Stomach smooth muscle (tissue), 2 donors: ENCODE results near the gene CREB3.

Experiments
- H3K27ac ChIP-seq: one replicate; pipeline ENCODE4 v1.7.0; 2013; ENCODE audit warnings: mild to moderate bottlenecking, low read length, inconsistent platforms
- H3K27me3 ChIP-seq, 2 donors: one replicate each; pipeline ENCODE4 v1.7.0; 2013; ENCODE audit warnings: low read length in 2 of 2; ENCODE audit not compliant: insufficient read depth in 2 of 2, control insufficient read depth in 1 of 2
- H3K36me3 ChIP-seq, 2 donors: one replicate each; pipeline ENCODE4 v1.7.0; 2013; ENCODE audit warnings: low read length in 2 of 2; ENCODE audit not compliant: control insufficient read depth in 2 of 2, insufficient read depth in 2 of 2
- H3K4me1 ChIP-seq: one replicate; pipeline ENCODE4 v1.7.0; 2013; ENCODE audit warnings: low read length; ENCODE audit not compliant: control insufficient read depth, insufficient read depth
- H3K4me3 ChIP-seq, 2 donors: one replicate each; pipeline ENCODE4 v1.7.0; 2013; ENCODE audit warnings: low read length in 2 of 2
- H3K9ac ChIP-seq, 2 donors: one replicate each; pipeline ENCODE4 v1.7.0; 2013; ENCODE audit warnings: low read length in 2 of 2, mild to moderate bottlenecking in 1 of 2
- H3K9me3 ChIP-seq, 2 donors: one replicate each; pipeline ENCODE4 v1.7.0; 2013; ENCODE audit warnings: low read length in 2 of 2; ENCODE audit not compliant: control insufficient read depth in 2 of 2
- donor health status: healthy.
- donor health status: Pancreatic carcinoma.

Gene CREB3

DNA sequence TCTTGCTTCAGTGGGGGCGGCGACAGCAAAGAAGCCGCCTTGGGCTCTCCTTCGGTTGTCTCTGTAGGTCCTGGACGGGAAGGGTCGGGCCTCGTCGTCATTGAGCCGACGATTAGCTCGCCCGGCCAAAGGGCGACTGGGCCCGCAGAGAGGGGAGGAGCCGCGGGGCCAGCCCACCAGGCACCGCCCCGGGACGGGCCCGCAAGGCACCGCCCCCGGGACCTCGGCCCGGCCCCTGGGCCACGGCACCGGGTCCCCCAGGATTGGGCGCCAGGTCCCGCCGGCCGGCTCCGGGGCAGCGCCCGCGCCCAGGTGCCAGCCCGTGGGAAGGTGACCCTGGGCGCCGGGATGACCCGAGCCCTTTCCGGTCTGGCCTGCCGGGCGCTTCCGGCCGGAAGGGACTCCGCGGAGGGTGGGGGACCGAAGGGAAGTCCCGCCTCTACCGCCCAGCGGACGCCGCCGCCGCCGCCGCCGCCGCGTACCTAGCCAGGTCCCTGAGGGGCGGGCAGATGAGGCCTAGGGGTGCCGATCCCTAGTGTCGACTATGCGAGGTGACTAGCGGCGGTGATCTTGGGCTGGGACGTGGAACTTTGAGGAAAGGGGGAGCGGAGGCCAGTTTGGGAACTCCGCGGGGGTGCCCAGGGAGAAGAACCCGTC is 16.5 kb downstream of the CREB3 start, which contains the start of the genes GBA2 and RGP1:
TSS of gene GBA2 (minus strand) at position 371 of the 657 bp plus-strand sequence. CDS start 524 bp downstream, outside the sequence.
TSS of gene RGP1 (plus strand) at position 430 of the 657 bp plus-strand sequence. CDS start 469 bp downstream, outside the sequence.
- H3K27ac ChIP-seq: peak within 1 kb of the TSS; percentile 82
- no peaks in the 10 kb centered on the region for H3K27me3 ChIP-seq
- peaks cover 40 to 42% of the 10 kb centered on the region in 2 donors for H3K36me3 ChIP-seq
- H3K4me1 ChIP-seq: peaks cover 39% of the 10 kb centered on the region
- H3K9ac ChIP-seq: peak within 1 kb of the TSS; percentile 93 to 96
- H3K9me3 ChIP-seq: no peaks in the 10 kb centered on the region
- H3K4me3 ChIP-seq: peak within 1 kb of the TSS; percentile 97 to 100

- Histone ChIP-seq H3K4me1 (peaks cover 35% of the 10 kb centered on the region), H3K9ac (peak overlapping the region; percentile 93 to 96), H3K36me3 (peaks cover 34 to 40% of the 10 kb centered on the region in 2 donors)
These were observed 17.2 kb downstream of the CREB3 start for GRCh38 chr9:35749515-35750255.

DNA sequence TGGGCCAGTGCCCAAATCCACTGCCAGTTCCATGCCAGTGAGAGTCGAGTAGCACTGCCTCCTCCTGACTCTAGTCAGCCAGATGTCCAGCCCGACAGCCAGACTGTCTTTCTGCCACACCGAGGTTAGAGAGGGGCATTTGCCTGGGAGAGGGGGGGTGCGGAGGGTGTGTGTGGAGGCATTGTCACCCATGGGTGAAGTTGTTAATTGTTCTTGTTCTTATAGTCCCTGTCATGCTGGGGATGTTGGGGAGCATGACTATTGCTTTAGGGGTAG is 17.7 kb downstream of the CREB3 start:
- Histone ChIP-seq H3K9me3 (no peaks in the 10 kb centered on the region), H3K4me3 (peak overlapping the region; percentile 87 to 97), H3K36me3 (peaks cover 38 to 40% of the 10 kb centered on the region in 2 donors), H3K9ac (peak overlapping the region; percentile 93 to 96), H3K27me3 (no peaks in the 10 kb centered on the region), H3K4me1 (peaks cover 34% of the 10 kb centered on the region), H3K27ac (no peak overlapping the region)

More at GRCh38 chr9:35749515-35750255, 17.2 kb downstream of the CREB3 start:
- H3K9me3 ChIP-seq: no peaks in the 10 kb centered on the region
- peak overlapping the region; percentile 87 to 97 for H3K4me3 ChIP-seq
- H3K27ac ChIP-seq: peak overlapping the region; percentile 82
- H3K27me3 ChIP-seq: no peaks in the 10 kb centered on the region

GRCh38 chr9:35753466-35753865 is 21.0 kb downstream of the CREB3 start:
- Histone ChIP-seq H3K4me1 (peaks cover 24% of the 10 kb centered on the region), H3K27me3 (no peaks in the 10 kb centered on the region), H3K9ac (no peak overlapping the region), H3K36me3 (peaks cover 38 to 40% of the 10 kb centered on the region in 2 donors), H3K4me3 (no peak overlapping the region), H3K27ac (no peak overlapping the region), H3K9me3 (no peaks in the 10 kb centered on the region)

GRCh38 chr9:35754264-35754663 is 21.8 kb downstream of the CREB3 start, which contains the start of gene MSMP:
TSS of gene MSMP (minus strand) at chr9:35754276. CDS start at chr9:35754129, 147 bp downstream.
- Histone ChIP-seq H3K4me1 (peaks cover 24% of the 10 kb centered on the region), H3K27ac (no peak within 1 kb of the TSS), H3K9me3 (no peaks in the 10 kb centered on the region), H3K27me3 (no peaks in the 10 kb centered on the region), H3K9ac (no peak within 1 kb of the TSS), H3K36me3 (peaks cover 38 to 40% of the 10 kb centered on the region in 2 donors), H3K4me3 (no peak within 1 kb of the TSS)

DNA sequence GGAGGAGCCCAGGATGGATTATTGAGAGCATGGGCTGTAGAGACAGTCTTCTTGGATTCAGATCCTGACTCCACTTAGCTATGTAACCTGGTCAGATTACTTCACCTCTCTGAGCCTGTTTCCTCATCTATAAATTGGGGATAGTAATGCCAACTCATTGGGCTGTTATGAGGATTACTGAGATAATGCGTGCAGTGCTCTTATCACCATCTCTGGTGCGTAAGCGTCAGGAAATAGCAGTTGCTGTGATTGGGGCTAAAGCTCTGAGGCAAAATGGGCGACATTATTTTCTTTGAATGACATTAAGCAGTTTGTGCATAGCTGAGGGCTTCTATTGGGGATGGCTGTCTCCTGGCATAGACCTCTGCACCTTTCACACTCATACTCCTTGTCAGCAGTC is 22.6 kb downstream of the CREB3 start:
- H3K27me3 ChIP-seq: no peaks in the 10 kb centered on the region
- no peak overlapping the region for H3K4me3 ChIP-seq
- peaks cover 19% of the 10 kb centered on the region for H3K4me1 ChIP-seq
- H3K27ac ChIP-seq: no peak overlapping the region
- H3K36me3 ChIP-seq: peaks cover 38 to 40% of the 10 kb centered on the region in 2 donors
- H3K9me3 ChIP-seq: no peaks in the 10 kb centered on the region
- no peak overlapping the region for H3K9ac ChIP-seq

DNA sequence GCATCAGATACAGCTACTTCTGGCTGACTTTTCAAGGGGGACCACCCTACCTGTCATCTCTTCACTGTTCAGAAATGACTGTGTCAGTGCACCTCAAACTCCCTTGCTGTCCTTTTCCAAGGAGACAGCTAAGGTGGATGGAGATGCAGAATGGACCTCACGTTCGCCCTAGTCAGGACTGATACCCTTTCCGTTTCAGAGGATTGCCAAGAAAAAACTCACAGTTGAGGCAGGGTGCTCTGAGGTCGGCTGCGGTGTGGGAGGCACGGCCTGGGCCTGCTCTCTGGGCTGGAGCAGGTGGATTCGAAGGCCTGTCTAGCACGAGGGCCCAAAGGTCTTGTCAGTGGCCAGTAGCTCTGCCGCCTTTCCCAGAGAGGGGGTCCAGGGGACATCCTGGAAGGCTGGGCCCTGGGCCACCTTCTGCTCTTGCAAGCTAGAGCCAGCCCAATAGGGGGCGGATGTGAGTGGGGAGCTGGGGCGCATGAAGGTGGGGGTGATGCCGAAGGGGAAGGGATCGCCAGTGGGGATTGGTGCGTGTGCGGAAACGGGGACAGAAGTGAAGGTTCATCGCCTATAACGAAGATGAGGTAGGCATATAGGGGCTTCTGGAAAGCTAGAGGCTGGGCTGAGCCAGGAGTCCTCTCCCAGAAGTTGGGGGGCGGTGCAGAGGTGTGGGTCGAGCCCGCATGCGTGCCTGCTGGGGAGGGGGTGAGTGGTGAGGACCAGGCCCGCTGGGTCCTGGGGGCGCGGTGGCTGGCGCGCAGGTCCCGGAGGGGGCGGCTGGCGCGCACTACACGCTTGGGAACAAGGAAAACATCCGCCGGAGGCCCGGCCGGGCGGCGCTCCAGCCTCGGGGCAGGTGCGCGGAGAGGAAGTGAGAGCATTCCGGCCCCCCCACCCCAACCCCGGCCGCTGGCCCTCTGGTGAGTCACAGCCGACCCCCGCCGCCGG is 24.1 kb downstream of the CREB3 start:
- Histone ChIP-seq H3K27me3 (no peaks in the 10 kb centered on the region), H3K36me3 (peaks cover 30 to 31% of the 10 kb centered on the region in 2 donors), H3K4me3 (peak overlapping the region; percentile 81 to 90), H3K27ac (peak overlapping the region; percentile 86), H3K9ac (peak overlapping the region; percentile 91 to 94), H3K4me1 (peaks cover 15% of the 10 kb centered on the region), H3K9me3 (no peaks in the 10 kb centered on the region)

DNA sequence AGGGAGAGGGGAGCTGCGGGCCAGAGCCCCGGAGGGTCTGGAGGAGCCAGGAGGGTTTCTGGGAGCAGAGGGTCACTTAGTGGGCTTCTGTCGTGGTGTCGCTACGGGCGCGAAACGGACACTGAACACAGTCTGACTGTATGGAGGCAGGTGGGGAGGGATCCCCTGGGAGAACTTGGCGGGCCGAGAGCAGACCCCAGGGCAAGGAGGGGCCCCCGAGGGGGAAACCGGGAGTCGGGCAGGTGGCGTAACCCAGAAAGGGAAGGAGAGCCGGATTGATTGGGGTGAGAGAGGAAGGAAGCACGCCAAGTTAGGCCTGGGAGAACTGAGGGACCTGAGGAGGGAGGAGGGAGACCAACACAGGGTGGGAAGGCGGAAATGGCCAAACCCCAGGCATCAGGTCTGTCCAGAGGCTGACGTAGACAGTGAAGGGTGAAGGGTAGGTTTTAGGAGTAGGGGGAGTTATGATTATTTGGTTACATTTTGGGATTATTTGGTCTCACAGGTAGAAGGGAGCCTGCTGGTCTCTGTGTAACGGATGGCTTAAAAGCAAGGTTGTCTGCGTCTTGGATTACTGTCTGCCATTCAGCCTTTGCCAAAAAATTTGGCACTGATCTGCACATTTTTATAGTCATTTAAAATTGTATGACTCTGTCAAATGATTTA is 24.9 kb downstream of the CREB3 start:
- Histone ChIP-seq H3K9me3 (no peaks in the 10 kb centered on the region), H3K36me3 (peaks cover 22 to 23% of the 10 kb centered on the region in 2 donors), H3K27me3 (no peaks in the 10 kb centered on the region), H3K9ac (peak overlapping the region; percentile 91 to 94), H3K27ac (peak overlapping the region; percentile 86), H3K4me1 (peaks cover 15% of the 10 kb centered on the region), H3K4me3 (peak overlapping the region; percentile 81 to 90)

DNA sequence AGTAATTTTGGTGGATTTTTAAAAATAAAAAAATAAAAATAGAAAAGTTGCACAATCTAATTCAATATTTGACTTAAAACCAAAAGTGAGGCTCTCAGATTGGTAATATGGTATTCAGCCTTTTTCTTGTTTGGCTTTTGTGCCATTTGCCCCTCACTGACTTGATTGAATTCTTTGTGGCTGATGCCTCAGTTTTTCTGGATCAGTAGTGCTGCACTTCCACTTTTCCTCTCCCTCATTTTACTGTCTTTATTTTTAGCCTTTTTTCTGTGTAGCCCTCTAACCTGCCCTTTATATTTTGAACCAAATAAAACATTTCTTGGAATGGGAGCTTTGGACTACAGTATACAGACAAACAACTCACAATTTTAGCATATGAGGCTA is 25.4 kb downstream of the CREB3 start:
- peak overlapping the region; percentile 86 for H3K27ac ChIP-seq

More for the DNA sequence above, 25.4 kb downstream of the CREB3 start:
- no peaks in the 10 kb centered on the region for H3K9me3 ChIP-seq
- H3K9ac ChIP-seq: peak overlapping the region; percentile 7 to 94
- H3K27me3 ChIP-seq: no peaks in the 10 kb centered on the region
- H3K4me3 ChIP-seq: peak overlapping the region; percentile 81 to 90
- peaks cover 15% of the 10 kb centered on the region for H3K4me1 ChIP-seq
- peaks cover 16 to 17% of the 10 kb centered on the region in 2 donors for H3K36me3 ChIP-seq
